IMR-90 (cell line): ENCODE data around the gene UBL3.

ENCODE experiments used
- BHLHE40 ChIP-seq: fragments of 150-350 bp; IDR thresholded peaks from 2 replicates; pipeline ENCODE4 v1.6.1; 2016; ENCODE audit warnings: mild to moderate bottlenecking, low read depth, low read length
- CEBPB ChIP-seq: IDR thresholded peaks from 2 replicates; pipeline ENCODE4 v1.6.1; 2012; ENCODE audit warnings: low read depth, low read length, improper control_type of control experiment
- CTCF ChIP-seq: conservative IDR thresholded peaks from 2 replicates; pipeline ENCODE4 v1.5.1; 2012; ENCODE audit warnings: mild to moderate bottlenecking, low read depth, low read length, improper control_type of control experiment
- FOS ChIP-seq: fragments of 150-350 bp; IDR thresholded peaks from 2 replicates; pipeline ENCODE4 v1.6.1; 2016; ENCODE audit warnings: low read depth, low read length
- MAFK ChIP-seq: IDR thresholded peaks from 2 replicates; pipeline ENCODE4 v1.6.1; 2012; ENCODE audit warnings: low read depth, low read length, improper control_type of control experiment
- MXI1 ChIP-seq: IDR thresholded peaks from 2 replicates; pipeline ENCODE4 v1.6.1; 2012; ENCODE audit warnings: low read depth, mild to moderate bottlenecking, low read length, moderate library complexity, borderline replicate concordance
- POLR2A ChIP-seq: IDR thresholded peaks from 2 replicates; pipeline ENCODE4 v1.6.1; 2012; ENCODE audit warnings: mild to moderate bottlenecking, low read depth, low read length
- RAD21 ChIP-seq: IDR thresholded peaks from 2 replicates; pipeline ENCODE4 v1.6.1; 2012; ENCODE audit warnings: low read length, improper control_type of control experiment
- RCOR1 ChIP-seq: IDR thresholded peaks from 2 replicates; pipeline ENCODE4 v1.6.1; 2012; ENCODE audit warnings: mild to moderate bottlenecking, low read length, improper control_type of control experiment; ENCODE audit not compliant: insufficient replicate concordance
- RFX5 ChIP-seq: IDR thresholded peaks from 2 replicates; pipeline ENCODE4 v1.8.0; 2012; ENCODE audit warnings: low read depth, mild to moderate bottlenecking, low read length, moderate library complexity
- SMC3 ChIP-seq: fragments of 150-350 bp; IDR thresholded peaks from 2 replicates; pipeline ENCODE4 v1.6.1; 2016; ENCODE audit warnings: low read depth, mild to moderate bottlenecking, antibody characterized with exemption, low read length, moderate library complexity
- TF ChIP-seq, protein P1 (sequence below): fragments of 150-350 bp; IDR thresholded peaks from 2 replicates; pipeline ENCODE4 v1.6.1; 2017; ENCODE audit warnings: mild to moderate bottlenecking, antibody characterized with exemption, low read length, low read depth
- TF ChIP-seq, protein P2 (sequence below): fragments of 150-350 bp; IDR thresholded peaks from 2 replicates; pipeline ENCODE4 v1.6.1; 2016; ENCODE audit warnings: low read depth, mild to moderate bottlenecking, low read length, moderate library complexity, borderline replicate concordance

GRCh38 chr13:29878101-29878500 is 27.7 kb upstream of the UBL3 start:
- TF ChIP-seq BHLHE40 (no peak), CTCF (no peak), POLR2A (no peak), CEBPB (no peak), RCOR1 (no peak), SMC3 (no peak), FOS (no peak), RAD21 (no peak), RFX5 (no peak), MXI1 (no peak), MAFK (no peak)
- TF ChIP-seq, protein P1, sequence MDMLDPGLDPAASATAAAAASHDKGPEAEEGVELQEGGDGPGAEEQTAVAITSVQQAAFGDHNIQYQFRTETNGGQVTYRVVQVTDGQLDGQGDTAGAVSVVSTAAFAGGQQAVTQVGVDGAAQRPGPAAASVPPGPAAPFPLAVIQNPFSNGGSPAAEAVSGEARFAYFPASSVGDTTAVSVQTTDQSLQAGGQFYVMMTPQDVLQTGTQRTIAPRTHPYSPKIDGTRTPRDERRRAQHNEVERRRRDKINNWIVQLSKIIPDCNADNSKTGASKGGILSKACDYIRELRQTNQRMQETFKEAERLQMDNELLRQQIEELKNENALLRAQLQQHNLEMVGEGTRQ, result no peak
- TF ChIP-seq, protein P2, sequence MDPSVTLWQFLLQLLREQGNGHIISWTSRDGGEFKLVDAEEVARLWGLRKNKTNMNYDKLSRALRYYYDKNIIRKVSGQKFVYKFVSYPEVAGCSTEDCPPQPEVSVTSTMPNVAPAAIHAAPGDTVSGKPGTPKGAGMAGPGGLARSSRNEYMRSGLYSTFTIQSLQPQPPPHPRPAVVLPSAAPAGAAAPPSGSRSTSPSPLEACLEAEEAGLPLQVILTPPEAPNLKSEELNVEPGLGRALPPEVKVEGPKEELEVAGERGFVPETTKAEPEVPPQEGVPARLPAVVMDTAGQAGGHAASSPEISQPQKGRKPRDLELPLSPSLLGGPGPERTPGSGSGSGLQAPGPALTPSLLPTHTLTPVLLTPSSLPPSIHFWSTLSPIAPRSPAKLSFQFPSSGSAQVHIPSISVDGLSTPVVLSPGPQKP, result no peak
